ENCODE results near the gene P2RX7.

DNA sequence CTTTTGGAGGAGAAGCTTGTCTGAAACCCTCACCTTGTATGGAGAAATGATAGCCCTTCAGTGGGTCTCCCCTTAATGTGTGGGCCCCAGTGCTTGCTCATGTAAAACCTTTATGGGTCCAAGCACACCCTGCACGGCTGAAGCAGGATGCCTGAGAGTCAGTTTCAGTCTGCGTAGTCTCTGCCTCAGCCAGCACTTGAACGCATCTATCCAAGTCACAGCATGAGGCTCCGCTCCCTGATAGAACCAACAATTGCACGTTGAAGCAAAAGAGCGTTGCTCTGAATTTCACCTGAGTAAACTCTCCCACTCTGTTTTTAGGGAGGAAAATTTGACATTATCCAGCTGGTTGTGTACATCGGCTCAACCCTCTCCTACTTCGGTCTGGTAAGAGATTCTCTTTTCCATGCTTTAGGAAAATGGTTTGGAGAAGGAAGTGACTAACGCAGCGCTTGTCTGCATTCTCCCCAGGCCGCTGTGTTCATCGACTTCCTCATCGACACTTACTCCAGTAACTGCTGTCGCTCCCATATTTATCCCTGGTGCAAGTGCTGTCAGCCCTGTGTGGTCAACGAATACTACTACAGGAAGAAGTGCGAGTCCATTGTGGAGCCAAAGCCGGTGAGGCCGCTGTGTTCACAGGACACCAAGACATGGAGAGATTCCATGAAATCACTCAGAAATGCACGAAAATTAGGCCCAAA, 44.3 kb downstream of the P2RX7 start:
- no peak for TF ChIP-seq EZH2 (IDR thresholded peaks at IDR 0.05; ENCODE audit: borderline replicate concordance, low read length)
- TF ChIP-seq, protein P1, sequence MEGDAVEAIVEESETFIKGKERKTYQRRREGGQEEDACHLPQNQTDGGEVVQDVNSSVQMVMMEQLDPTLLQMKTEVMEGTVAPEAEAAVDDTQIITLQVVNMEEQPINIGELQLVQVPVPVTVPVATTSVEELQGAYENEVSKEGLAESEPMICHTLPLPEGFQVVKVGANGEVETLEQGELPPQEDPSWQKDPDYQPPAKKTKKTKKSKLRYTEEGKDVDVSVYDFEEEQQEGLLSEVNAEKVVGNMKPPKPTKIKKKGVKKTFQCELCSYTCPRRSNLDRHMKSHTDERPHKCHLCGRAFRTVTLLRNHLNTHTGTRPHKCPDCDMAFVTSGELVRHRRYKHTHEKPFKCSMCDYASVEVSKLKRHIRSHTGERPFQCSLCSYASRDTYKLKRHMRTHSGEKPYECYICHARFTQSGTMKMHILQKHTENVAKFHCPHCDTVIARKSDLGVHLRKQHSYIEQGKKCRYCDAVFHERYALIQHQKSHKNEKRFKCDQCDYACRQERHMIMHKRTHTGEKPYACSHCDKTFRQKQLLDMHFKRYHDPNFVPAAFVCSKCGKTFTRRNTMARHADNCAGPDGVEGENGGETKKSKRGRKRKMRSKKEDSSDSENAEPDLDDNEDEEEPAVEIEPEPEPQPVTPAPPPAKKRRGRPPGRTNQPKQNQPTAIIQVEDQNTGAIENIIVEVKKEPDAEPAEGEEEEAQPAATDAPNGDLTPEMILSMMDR (IDR thresholded peaks at IDR 0.05; ENCODE audit: low read length), result no peak

All from OCI-LY1 (cell line).